GM18526 (cell line): ENCODE data around the gene CASD1.

Experiments used
- POLR2A ChIP-seq: IDR thresholded peaks from 3 replicates; pipeline ENCODE4 v1.6.1; 2011; ENCODE audit not compliant: insufficient read length; ENCODE audit errors: extremely low read depth

CASD1 gene

GRCh38 chr7:94509887-94510581, 425 bp downstream of the CASD1 start:
- TF ChIP-seq POLR2A = no peak

- no peak for TF ChIP-seq POLR2A
These were observed 1.2 kb downstream of the CASD1 start for GRCh38 chr7:94510582-94511496.

GRCh38 chr7:94511718-94512117, 2.1 kb downstream of the CASD1 start:
- TF ChIP-seq POLR2A = no peak

- no peak for TF ChIP-seq POLR2A
These were observed 3.3 kb downstream of the CASD1 start for GRCh38 chr7:94512735-94513564.

DNA sequence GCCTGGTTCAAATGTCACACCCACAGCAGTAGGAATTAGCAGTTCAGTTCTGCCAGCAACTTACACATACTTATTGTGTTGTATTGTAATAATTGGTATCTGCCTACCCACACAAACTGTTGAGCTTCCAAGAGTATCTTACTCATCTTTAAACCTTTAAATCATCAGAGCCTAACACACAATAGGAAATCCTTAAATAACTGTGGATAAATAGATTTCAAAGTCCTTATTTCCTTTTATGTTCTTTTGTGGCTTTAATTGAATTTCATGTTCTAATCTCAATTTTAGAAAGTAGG, 3.9 kb downstream of the CASD1 start:
- TF ChIP-seq POLR2A = no peak

GRCh38 chr7:94514140-94514889, 4.7 kb downstream of the CASD1 start:
- TF ChIP-seq POLR2A = no peak

DNA sequence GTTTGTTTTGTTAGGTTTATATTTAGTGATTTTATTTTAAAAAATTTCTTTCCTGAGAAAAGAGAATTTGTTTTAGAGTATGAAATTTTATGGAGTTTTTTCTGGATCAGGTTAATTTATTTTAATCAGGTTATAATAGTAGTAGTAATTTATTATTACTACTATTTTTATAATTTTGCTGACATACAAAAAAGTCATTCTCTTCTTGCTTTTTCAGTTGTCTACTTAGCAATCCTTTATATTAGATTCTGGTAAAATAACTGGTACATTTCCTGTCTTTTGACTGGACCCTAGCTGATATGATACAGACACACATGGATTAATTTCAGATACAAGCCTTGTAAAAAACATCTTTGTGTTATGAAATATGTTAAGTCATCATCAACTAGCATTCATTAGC, 5.3 kb downstream of the CASD1 start:
- no peak for TF ChIP-seq POLR2A

GRCh38 chr7:94525923-94526322, 16.3 kb downstream of the CASD1 start:
- no peak for TF ChIP-seq POLR2A

GRCh38 chr7:94529516-94529915, 19.9 kb downstream of the CASD1 start:
- no peak for TF ChIP-seq POLR2A

DNA sequence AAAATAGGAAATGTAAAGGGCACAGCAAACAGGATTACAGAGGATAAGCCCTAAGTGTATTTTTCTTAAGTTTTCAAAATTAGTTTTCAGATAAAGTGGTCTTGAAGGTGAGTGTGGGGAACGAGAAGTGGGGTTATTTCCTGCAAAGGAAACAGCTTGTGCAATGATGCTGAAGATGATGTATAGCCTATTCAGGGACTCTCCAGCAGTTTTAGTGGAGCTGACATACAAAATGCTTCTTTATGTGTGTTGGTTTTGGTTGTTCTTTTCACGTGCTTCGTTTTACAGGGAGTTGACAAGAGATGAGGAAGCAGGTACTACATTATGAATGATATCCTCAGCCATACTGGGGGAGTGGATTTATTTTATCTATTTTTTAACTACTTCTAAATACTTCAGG, 20.5 kb downstream of the CASD1 start:
- TF ChIP-seq POLR2A = no peak

- TF ChIP-seq POLR2A = no peak
These were observed 23.1 kb downstream of the CASD1 start for GRCh38 chr7:94532676-94533075.

- no peak for TF ChIP-seq POLR2A
These were observed 30.8 kb downstream of the CASD1 start for GRCh38 chr7:94540428-94540827.

DNA sequence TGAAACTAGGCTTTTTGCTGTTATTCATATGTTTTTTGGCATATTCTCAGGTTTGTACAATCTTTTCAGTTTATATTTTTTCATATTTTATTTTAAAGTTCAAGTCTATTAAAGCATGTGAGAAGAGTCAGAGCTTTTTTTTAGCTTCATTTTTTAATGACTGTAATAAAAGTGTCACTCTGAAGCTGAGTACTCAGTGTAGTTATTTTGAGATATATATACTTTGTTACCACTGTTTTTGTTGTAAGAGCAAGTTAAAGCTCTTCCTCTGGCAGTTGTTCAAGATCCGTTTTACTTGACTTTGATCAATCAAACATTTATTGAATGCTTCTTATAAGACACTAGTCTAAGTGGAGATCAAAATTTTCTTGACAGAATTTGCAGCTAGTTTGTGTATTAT, 37.5 kb downstream of the CASD1 start:
- no peak for TF ChIP-seq POLR2A

DNA sequence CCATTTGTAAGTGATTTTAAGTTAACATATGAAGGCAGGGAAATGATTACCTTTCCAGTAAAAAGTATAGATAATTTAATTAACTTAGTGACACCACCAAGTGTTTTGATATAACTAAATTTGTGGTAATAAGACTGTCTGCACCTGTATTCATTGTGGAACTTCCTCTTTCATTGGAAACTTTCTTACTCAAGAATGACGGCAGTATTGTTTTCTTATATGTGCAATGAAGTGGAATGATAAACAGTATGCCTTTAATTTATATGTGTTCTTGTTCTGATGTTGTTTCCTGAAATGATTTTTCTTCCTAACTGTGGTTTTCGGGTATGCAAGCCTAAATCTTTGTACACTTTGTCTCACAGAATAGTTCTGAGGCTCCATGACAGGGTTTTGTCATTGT, 46.4 kb downstream of the CASD1 start:
- TF ChIP-seq POLR2A = no peak

DNA sequence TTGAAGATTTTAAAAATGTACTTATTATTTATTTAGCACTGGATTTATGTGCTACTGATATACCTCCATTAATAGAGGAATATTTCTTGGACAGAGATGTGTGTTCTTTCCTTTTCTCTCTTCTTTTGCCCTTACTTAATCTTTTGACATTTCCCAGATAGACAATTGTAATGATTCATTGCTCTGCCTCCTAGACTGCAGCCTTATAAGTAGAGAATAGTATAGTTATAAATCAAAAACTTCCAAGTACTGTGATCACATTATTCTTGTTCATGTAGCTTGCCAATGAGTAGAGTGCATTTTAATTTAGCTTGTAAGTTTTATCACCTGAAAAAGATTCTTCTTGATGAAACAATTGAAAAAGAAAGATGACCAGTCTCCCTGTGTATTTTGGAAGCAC, 47.6 kb downstream of the CASD1 start:
- no peak for TF ChIP-seq POLR2A
